HL-60 (cell line): ENCODE data around the gene WFDC5.

Source experiments
- CTCF ChIP-seq: IDR thresholded peaks from one replicate; pipeline ENCODE4 v1.5.1; 2011; ENCODE audit warnings: low read length, control low read depth, inconsistent platforms; ENCODE audit not compliant: insufficient read depth
- POLR2AphosphoS5 ChIP-seq: IDR thresholded peaks from 2 replicates; pipeline ENCODE4 v1.6.1; 2012; ENCODE audit warnings: low read depth

GRCh38 chr20:45115386-45115774 is 406 bp upstream of the WFDC5 start:
- TF ChIP-seq CTCF (no peak), POLR2AphosphoS5 (no peak)
